A673 (cell line): ENCODE measurements around the gene EHBP1L1. TPM values are rescaled to one million over a fixed set of nuclear protein-coding genes. Genes with fewer than 3 reads are reported as not detected.

Experiments used
- BruUV-seq: library from RNA; stranded (reverse); fragments of 400-500 nt; replicated peaks from 2 replicates; lab custom pipeline; 2021; lab: Mats Ljungman, UMichigan
- CTCF ChIA-PET: fragments of 300-600 bp; sonication (Branson Sonifier 250); formaldehyde crosslinking; loops from one replicate; lab custom pipeline; 2022; ENCODE audit warnings: antibody characterized with exemption; lab: Charles Lee
- POLR2A ChIA-PET: fragments of 300-600 bp; sonication (Branson Sonifier 250); formaldehyde crosslinking; loops from one replicate; lab custom pipeline; 2022; ENCODE audit warnings: antibody characterized with exemption; ENCODE audit not compliant: low non-redundant PET; lab: Charles Lee
- DNase-seq: peaks from one replicate; pipeline ENCODE4 v3.0.0-alpha.2; 2015; ENCODE audit warnings: low spot score
- H3K27ac ChIP-seq: fragments of 200-600 bp; sonication (generic); 2 replicates; pipeline ENCODE4 v1.5.1; 2016; ENCODE audit warnings: mixed run types, low read depth, mild to moderate bottlenecking, mixed read lengths, antibody characterized with exemption, low read length; ENCODE audit not compliant: poor library complexity, severe bottlenecking
- H3K27me3 ChIP-seq: fragments of 200-600 bp; sonication (generic); replicated peaks from 2 replicates; pipeline ENCODE4 v1.6.1; 2017; ENCODE audit warnings: mixed run types, low read depth, mild to moderate bottlenecking, mixed read lengths, antibody characterized with exemption, low read length; ENCODE audit not compliant: insufficient read depth, poor library complexity
- H3K36me3 ChIP-seq: fragments of 200-600 bp; sonication (generic); 2 replicates; pipeline ENCODE4 v1.6.1; 2016; ENCODE audit warnings: mixed run types, mild to moderate bottlenecking, mixed read lengths, antibody characterized with exemption, low read length; ENCODE audit not compliant: insufficient read depth, poor library complexity, severe bottlenecking
- H3K4me1 ChIP-seq: fragments of 200-600 bp; sonication (generic); 2 replicates; pipeline ENCODE4 v1.6.1; 2017; ENCODE audit warnings: mixed run types, mild to moderate bottlenecking, mixed read lengths, antibody characterized with exemption, low read length; ENCODE audit not compliant: insufficient read depth, poor library complexity, severe bottlenecking
- H3K4me3 ChIP-seq: fragments of 200-600 bp; sonication (generic); 2 replicates; pipeline ENCODE4 v1.5.1; 2016; ENCODE audit warnings: low read depth, mixed run types, mild to moderate bottlenecking, mixed read lengths, low read length; ENCODE audit not compliant: poor library complexity, severe bottlenecking
- H3K9me3 ChIP-seq: fragments of 200-600 bp; sonication (generic); 2 replicates; pipeline ENCODE4 v1.6.1; 2016; ENCODE audit warnings: mixed run types, low read depth, mild to moderate bottlenecking, mixed read lengths, antibody characterized with exemption, low read length; ENCODE audit not compliant: poor library complexity, severe bottlenecking
- CTCF ChIP-seq: fragments of 300-800, 200-600 bp; sonication (generic); conservative IDR thresholded peaks from 2 replicates; pipeline ENCODE4 v1.5.1; 2017; ENCODE audit warnings: low read depth, mild to moderate bottlenecking, antibody characterized with exemption, low read length, moderate library complexity, mixed read lengths
- EZH2 ChIP-seq: fragments of 200-600 bp; sonication (generic); IDR thresholded peaks from 2 replicates; pipeline ENCODE4 v1.6.1; 2017; ENCODE audit warnings: borderline replicate concordance, low read depth, mild to moderate bottlenecking, mixed read lengths, antibody characterized with exemption, low read length; ENCODE audit not compliant: poor library complexity, severe bottlenecking
- intact Hi-C: fragments of 100-400 bp; cut with micrococcal nuclease; formaldehyde crosslinking; loops from one replicate; pipeline ENCODE4 v1.10.0; 2022; ENCODE audit not compliant: unreplicated experiment
- total RNA-seq: library from RNA; stranded (reverse); gene quantifications from 2 replicates; pipeline ENCODE4 v1.2.3, GENCODE V29; 2021

Gene EHBP1L1
- total RNA-seq, 1 experiment from 2014 or later: 29.5 TPM

DNA sequence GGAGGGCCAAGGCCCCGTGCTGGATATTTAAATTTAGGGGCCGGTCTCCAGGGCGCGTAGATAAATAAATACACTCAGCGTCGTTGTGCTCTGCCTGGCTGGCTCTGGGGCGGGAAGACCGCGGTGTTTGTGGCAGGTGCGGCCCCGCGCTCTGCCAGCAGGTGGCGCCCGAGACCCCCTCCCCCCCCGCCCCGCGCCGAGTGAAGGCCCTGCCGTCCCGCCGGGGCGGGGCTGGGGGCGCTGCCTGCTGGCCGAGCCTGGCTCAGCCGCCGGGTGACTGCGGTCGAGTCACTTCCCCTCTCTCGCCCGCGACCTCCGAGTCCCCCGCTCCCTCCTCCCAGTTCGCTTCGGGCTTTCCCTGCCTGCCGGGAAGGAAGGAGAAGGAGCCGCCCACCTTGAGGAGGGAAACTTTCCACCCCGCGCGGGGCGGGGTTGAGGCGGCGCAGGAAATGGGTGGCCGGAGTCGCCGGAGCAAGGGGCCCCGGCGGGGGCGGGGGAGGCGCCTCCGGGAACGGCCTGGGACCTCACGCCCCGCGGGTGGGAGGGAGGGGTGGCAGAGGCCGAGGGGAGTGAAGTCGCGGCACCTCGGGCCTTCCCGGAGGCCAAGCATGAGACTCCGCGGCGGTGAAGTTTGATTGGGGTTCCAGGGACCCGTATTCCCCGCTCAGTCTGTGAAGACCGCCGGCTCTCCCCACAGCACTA, 1.6 kb upstream of the EHBP1L1 start:
- peaks cover 45% of the 10 kb centered on the region for H3K4me1 ChIP-seq

DNA sequence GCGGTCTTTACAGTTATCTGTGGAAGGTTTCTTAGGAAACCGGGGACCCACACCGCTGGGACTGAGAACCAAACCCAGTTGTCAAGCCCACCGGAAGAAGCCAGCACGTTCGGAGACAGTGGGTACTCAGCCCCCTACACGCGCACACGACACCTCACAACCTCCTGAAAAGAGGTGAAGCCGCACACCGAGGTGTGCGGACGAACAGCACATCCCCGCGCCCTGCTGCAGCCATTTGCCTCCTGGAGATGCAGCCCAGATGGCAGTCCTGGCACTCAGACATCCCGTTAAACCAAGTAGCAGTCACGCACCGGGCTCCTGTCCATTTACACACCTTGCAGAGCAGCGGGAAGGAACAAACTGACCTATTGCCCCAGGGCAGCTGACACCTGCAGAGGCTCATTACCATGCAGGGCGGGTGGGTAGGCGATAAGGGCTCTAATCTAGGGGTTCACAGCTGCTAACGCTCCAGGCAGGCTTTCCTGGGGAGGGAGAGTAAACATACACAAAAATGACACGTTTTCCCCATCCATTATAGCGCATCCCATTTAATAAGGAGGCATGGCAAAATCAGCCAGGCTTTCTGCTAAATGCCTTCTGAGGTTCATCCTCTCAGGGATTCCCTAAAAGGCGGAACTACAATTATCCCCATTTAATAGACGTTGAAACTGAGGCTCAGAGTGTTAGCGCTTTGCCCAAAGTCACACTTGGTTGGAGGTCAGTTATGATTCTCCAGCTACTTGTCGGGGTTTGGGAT, 864 bp upstream of the EHBP1L1 start:
- Histone ChIP-seq H3K9me3 (no peaks in the 10 kb centered on the region), H3K4me3 (peak overlapping the region; percentile 87), H3K4me1 (peaks cover 45% of the 10 kb centered on the region), H3K27me3 (no peaks in the 10 kb centered on the region), H3K27ac (peak overlapping the region; percentile 75), H3K36me3 (peaks cover 3% of the 10 kb centered on the region)
- TF ChIP-seq EZH2 (no peak), CTCF (no peak)
- POLR2A ChIA-PET: no interaction called here
- intact Hi-C loops: loop anchor here (5.0 kb wide), 2 partner anchors 32 to 193 kb away; partner anchors contain the start of gene SLC25A45
- no TSS peak for BruUV-seq
- CTCF ChIA-PET: no interaction called here
- DNase-seq: peak; percentile 55

More for the DNA sequence above, 1.6 kb upstream of the EHBP1L1 start:
- Histone ChIP-seq H3K9me3 (no peaks in the 10 kb centered on the region), H3K4me3 (peak overlapping the region; percentile 87), H3K36me3 (peaks cover 1% of the 10 kb centered on the region), H3K27ac (peak overlapping the region; percentile 75), H3K27me3 (no peaks in the 10 kb centered on the region)
- peak; percentile 94 for DNase-seq
- ChIA-PET POLR2A (no interaction called here), CTCF (no interaction called here)
- BruUV-seq: no TSS peak
- TF ChIP-seq CTCF (peak; percentile 69), EZH2 (no peak)
- intact Hi-C loops: loop anchor here (5.0 kb wide), 2 partner anchors 33 to 192 kb away; partner anchors contain the start of gene SLC25A45

DNA sequence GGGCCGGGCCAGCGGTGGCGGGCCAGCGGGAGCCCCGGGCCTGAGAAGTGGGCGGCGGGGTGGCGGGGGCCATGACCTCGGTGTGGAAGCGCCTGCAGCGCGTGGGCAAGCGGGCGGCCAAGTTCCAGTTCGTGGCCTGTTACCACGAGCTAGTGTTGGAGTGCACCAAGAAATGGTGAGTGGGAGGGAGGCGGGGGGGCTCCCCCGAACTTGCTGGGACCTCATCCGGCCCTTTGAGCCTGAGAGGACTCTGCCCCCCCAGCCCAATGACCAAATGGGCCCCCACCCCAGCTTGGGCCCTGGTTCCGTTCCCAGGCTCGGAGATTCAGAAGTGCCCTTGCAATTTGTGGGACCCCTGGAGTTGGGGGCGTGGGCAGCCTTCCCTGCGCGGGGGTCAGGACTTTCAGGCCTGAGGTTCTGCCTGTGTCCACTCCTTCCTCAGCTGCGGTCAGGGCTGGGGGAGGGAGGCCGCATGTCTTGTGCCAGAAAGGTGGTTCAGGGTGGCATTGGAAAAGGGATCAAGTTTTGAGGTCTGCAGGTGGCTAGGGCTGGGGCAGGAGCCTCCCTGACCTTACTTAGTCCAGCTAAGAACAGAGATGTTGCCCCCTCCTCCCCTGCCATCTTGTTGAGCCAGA, 496 bp downstream of the EHBP1L1 start:
- H3K4me1 ChIP-seq: peaks cover 39% of the 10 kb centered on the region
- ChIA-PET CTCF (interaction anchor here (0.9 kb wide), 1 partner anchor 17 kb away, joined by 3 read pairs; no protein-coding TSS in a partner anchor), POLR2A (interaction anchor here (0.7 kb wide), 2 partner anchors 76 to 99 kb away, joined by 3 to 15 read pairs; no protein-coding TSS in a partner anchor)
- H3K9me3 ChIP-seq: no peaks in the 10 kb centered on the region
- no peaks in the 10 kb centered on the region for H3K27me3 ChIP-seq
- no TSS peak for BruUV-seq
- TF ChIP-seq CTCF (no peak), EZH2 (no peak)
- no peak for DNase-seq
- peaks cover 7% of the 10 kb centered on the region for H3K36me3 ChIP-seq
- intact Hi-C loops: no loop called here
- peak overlapping the region; percentile 87 for H3K4me3 ChIP-seq
- peak overlapping the region; percentile 74 for H3K27ac ChIP-seq
